IPS DF 19.7 (cell line): Measurements from ENCODE around the gene DIAPH1.

Source experiments
- DNase-seq: peaks from one replicate; pipeline ENCODE4 v3.0.0-alpha.2; 2013; ENCODE audit warnings: low read depth, low spot score

DIAPH1 gene

DNA sequence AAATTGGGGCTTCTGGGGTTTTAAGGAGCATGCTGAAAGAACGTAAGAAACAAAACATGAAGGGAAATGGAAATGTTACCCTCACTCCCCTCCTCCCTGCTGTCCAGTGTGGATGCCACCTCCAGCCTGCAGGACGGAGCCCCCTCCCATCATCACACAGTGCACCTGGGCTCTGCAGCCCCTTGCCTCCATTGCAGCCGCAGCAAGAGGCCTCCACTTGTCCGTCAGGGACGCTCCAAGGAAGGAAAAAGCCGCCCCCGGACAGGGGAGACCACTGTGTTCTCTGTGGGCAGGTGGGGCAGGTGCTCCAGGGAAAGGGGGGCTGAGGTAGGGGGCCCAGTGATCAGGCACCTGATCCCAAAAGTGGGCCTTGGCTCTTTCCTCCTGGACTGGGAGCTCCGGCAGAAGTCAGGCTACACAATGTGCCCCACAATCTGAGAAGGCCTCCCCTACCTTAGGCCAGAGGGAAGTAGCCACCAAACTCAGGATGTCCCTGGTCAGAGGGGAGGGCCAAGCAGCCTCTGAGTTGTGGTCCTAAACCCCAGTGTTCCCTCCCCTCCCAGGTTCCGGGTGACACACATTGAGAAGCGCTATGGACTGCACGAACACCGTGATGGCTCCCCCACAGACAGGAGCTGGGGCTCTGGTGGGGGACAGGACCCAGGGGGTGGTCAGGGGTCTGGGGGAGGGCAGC, 20.7 kb upstream of the DIAPH1 start:
- DNase-seq: no peak

DNA sequence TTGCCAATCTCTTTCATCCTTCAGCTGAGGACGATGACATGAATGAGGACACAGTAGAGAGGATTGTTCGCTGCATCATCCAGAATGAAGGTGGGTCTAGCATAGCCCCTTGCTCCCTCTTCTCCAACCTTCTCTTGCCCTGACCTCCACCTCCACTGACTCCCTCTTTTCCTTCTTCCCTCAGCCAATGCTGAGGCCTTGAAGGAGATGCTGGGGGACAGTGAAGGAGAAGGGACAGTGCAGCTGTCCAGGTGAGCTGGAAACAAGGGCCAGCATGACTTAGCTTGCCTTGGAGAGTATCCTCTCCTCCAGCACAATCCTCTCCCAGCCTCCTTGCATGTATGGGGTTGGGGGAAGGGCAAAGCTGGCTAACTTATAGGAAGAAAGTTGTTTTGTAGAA, 20.0 kb upstream of the DIAPH1 start:
- DNase-seq: no peak

DNA sequence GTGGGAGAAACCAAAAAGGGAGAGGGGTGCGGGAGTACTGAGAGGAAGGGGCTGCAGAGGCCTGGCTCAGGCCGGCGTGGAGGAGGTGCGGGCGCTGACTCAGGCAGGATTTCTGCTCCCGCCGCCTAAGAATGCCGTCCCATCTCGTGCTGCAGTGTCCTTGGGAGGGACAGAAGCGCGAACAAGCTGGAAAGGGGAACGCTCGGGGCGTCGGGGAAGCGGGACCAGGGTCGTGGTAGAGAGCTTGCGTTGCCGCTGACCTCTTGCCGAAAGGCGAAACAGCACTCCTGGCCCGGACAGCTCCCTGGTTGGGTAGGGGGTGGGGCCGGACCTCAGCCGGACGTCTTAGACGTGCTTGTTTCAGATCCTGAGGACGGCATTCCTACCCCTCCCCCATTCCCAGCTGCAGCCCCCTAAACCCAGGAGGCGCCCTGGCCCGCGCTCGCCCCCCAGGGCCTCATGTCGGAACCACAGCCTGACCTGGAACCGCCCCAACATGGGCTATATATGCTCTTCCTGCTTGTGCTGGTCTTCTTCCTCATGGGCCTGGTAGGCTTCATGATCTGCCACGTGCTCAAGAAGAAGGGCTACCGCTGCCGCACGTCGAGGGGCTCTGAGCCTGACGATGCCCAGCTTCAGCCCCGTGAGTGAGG, 19.1 kb upstream of the DIAPH1 start:
- no peak for DNase-seq

DNA sequence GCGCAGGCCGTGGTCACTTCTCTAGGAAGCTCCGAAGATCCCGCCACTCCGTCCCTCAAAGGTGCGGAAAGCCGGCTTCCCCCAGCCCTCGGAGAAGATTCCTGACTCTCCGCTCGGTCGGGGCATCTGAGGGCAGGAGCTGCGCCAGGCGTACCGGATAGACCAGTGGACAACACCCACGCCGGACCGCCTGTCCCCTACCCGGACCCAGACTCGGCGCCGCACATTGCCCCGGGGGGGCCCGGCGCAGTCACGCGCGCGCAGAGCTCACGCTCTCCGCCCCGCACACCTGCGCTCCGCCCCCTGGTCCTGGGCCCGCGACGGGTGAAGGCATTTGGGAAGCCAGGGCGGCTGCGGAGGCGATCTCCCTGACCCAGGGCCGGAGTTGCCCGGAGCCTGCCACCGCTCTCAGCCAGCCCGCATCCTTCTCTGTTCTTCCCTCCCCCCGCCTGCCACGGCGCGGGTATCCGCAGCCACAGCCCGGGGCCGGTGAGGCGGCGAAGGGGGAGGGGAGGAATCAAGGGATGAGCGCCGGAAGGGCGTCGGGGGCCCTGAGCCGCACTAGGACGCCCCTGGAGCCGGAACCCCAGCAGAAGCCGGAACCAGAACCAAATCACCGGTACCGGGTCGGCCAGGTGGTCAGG, 18.4 kb upstream of the DIAPH1 start:
- no peak for DNase-seq

DNA sequence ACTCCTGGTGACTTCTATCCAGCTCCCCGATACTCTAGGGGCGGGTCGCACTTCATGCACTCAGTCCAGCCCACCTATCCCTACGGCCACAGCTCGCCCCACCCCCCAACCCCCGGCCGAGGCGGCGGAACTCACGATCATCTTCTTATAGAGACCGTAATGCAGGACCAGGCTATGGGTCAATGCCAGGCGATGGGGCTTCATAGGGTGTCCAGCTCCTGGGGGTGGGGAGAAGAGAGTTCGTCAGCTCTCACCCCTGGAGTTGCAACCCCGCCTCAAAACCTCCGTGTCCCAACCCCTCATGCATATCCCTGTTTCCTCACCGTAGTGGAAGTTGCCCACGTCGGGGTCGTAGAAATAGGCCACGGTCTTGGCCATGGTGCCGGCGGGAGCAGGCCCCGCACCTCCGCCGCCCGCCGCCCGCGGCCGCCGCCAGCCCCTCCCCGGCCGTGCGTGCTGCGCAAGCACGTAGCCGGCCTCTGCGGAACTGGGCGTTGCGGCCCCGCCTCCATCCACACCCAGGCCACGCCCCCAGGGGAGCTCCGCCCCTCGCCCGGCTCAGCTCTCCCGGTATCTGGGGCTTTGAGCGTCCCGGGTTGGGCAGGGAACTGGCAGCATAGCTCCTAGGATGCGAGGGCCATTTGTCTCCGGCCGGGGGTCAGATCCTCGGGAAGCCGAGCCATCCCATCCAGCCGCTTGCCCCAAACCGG, 17.8 kb upstream of the DIAPH1 start, which contains the start of the genes HDAC3 and RELL2:
HDAC3 (minus strand) TSS at position 437 of the 710 bp plus-strand sequence; CDS start at position 378, 59 bp downstream.
RELL2 (plus strand) TSS at position 585 of the 710 bp plus-strand sequence. CDS start 1,229 bp downstream, outside the sequence.
- DNase-seq: no peak

DNA sequence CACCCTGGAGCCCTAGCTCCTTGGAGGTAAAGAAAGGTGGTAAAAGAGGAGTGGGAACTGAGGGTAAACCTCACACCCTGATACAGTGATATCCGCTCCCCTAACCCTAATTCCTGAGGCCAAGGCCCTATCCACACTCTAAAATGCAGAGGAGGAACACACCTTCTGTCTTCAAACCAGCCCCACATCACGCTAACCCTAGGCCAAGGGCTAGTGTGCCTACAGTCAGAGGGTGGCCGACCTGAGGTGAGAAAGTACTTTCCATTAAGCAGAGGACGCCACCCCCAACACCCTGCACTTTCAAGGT, 17.3 kb upstream of the DIAPH1 start:
- no peak for DNase-seq

DNA sequence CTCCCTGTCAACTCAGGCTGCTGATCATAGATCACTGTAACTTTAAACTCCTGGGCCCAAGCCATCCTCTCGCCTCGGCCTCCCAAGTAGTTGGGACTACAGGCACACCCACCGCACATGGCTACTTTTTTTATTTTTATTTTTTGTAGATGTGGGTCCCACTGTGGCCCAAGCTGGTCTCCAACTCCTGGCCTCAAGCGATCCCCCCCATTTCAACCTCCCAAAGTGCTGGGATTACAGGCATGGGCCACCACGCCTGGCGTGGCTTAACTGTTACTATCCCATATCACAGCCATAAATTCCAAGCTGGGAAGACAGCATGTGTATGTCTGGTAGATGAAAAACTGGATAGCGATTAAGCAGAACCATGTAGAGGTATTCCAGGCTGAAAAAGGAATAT, 16.8 kb upstream of the DIAPH1 start:
- no peak for DNase-seq

DNA sequence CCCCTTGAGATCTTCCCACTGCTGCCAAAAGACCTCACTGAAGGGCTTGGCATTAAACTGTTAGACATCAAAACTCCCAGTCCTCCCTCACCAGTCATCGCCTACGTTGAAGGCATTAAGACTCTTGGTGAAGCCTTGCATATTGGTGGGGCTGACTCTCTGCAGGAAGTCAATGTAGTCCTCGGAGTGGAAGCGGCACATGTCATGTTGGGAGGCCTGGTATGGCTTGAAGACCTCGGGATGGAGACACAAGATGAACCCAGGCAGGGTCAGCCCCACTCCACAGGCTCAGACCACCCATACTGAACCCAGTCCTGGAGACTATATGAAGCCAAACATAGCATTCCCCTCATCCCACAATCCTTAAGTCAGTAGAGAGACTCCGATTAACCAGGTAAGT, 15.9 kb upstream of the DIAPH1 start:
- DNase-seq: no peak

DNA sequence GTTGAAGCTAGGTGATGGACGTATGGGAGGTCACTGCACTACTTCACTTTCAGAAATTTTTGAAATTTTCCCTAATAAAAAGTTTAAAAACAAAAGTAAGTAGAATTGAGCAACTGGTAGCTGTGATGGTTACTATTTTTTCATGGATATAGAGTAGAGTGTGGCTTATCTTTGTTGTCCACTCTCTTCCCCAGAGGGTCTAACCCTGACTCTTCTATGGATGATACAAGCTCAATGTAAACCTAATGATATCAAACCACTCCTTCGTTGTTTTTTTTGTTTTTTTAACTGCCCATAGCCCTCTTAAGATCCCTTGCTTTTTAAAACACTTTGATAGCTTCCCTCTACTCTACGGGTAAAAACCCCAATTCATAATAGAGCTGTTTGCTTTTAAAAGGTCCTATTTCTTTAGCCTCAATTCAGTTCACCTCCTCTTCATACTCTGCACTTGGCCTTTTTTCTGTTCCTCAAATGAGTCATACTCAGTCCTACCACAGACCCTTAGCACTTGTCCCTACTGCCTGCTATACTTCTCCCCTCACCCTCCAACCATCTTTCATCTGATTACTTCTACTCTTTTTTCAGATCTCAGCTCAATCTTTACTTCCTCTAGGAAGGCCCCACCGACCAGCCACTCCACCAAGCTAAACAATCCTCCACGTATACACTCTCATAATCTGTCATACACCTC, 15.2 kb upstream of the DIAPH1 start:
- DNase-seq: no peak

DNA sequence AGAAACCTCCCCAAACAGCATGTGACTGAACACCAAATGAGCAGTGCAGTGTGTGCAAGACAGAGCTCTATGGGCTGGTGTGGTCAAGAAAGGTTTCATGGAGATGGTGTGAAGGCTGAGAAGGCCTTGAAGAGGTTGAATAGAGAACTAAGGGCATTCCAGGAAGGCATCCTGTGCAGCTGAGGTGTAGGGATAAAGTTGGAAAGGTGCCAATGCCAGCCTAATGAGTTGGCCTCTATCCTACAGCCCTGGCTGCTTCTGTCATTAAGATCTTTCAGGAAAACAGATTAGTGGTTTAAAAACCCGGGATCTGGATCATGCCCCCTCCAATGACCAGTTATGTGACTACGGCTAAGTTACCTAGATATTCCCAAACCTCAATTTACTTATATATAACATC, 13.8 kb upstream of the DIAPH1 start:
- no peak for DNase-seq

DNA sequence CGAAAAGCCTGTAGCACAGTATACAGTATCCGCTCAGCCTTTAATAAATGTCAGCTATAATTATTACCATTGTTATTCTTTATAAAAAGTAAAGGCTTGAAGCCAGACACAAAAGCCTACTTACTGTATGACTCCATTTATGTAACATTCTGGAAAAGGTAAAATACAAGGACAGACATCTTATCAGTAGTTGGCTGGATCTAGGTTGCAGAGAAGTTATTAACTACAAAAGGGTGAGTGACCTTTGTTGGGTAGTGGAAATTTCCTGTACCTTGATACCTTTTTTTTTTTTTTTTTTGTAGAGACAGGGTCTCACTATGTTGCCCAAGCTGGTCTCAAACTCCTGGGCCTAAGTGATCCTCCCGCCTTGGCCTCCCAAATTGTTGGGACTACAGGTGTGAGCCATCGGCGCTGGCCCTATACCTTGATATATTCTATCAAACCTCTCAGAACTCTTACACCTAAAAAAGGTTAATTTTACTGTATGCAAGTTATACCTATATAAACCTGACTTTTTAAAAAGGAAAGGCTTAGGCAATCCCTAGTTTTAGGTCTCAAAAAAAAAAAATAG, 11.9 kb upstream of the DIAPH1 start:
- no peak for DNase-seq

DNA sequence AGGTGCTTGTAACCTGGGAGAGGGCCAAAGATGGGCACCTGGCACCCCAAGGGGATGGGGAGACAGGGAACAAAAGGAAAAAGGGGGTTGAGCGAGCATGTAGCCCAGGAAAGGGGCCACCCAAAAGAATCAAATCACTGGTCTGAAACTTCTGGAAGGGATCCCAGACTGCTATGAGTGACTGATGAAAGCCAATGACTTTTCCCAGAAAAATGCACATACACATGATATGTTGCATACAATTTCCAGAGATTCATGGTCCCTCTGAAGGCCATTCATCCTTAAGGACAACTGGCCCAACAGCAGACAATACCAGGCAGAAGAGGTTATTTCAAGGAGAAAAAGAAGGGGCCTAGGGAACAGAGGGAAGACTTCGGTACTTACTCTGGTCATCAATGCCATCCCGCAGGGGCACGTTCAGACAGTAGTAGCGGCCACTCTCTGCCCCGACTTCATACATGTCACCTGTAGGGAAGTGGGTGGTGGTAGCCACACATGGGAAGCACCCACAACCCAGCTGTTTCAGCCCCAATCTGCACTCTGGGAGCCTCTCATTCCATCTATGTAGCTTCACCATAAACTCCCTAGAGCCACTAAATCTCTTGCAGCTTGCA, 9.5 kb upstream of the DIAPH1 start:
- no peak for DNase-seq

DNA sequence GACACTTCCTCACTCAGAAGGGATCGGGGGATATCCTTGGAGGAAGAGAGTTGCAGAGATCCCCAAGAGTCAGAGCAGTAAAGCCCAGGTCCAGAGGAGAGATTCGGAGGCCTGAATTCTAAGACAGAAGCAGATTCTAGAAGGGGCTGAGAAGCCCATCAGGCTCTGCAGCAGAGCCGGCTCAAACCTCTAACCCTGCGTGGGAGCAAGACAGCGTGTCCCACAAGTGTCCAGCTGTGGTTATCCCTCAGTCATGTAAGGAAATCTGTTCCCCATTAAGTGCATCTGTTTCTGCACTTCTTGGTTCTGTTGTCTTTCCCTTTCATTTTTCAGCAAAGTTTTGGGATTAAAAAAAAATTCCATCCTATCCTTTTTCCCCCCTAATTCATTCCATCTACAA, 4.8 kb upstream of the DIAPH1 start:
- DNase-seq: no peak

DNA sequence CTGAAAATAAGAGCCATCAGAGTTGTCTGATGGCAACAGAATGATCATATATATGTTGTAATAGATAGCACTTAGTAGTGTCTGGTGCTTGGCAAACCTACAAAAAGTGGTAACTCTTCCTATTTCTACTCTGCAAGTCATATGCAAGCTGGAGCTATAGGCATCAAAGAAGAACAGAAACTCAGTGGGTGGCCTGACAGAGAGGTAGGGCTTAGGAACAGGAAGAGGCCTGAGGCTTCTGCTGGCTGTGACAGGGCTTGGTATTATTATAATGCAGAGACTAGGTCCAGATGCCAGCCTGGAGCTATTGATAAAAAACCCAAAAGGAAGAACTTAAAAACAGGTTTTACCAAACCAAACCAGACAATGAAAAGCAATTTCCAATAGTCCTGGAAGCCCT, 4.4 kb upstream of the DIAPH1 start:
- no peak for DNase-seq

DNA sequence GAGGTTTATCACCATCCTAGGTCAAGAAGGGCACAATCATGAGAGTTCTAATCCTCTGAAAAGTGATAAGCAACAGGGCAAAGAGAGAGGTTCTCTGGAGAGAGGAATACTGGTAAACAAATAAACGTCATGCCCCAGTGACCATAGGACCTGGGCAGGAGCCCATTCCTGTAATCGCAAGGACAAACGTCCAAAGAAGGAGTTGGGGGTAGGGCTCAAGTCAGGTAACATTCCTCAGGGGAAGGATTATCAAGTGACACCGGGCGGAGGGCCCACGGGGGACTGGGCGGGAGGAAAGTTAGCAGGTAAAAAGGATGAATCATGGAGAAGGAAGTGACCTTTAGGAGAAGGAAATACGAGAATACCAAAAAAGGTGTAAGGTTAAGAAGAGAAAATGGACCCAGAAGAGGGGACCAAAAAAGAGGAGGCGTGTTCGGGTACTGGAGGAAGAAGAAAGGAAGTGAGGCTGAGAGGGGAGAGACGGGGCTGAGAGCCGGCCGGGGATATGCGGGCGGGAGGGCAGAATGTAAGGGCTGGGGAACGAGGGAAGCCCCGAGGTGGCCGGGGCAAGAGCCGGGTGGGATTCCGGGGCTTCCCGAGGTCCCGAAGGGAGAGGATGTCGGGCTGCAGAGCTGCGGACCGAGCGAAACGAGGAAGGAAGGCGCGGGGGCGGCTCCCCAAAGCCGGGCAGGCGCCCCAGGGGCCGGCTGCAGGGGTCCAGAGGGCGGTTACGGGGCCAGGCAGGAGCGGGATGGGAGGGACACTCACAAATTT, 583 bp downstream of the DIAPH1 start:
- DNase-seq: no peak

DNA sequence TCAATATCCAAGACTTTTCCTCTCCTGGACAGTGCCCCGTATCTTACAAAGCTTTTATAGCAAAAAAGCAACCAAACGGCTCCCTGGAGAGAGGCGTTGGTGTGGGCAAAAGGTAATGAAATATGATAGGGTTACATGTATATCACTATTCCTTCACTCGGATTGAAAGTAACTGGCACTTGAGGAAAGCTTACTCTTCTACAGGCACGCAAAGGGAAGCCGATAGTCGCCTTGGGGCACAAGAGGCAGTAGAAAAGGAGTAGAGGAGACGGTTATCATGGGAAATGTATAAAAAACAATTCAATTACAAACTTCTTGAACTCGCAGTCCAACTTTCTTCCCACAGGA, 1.1 kb downstream of the DIAPH1 start:
- DNase-seq: no peak

DNA sequence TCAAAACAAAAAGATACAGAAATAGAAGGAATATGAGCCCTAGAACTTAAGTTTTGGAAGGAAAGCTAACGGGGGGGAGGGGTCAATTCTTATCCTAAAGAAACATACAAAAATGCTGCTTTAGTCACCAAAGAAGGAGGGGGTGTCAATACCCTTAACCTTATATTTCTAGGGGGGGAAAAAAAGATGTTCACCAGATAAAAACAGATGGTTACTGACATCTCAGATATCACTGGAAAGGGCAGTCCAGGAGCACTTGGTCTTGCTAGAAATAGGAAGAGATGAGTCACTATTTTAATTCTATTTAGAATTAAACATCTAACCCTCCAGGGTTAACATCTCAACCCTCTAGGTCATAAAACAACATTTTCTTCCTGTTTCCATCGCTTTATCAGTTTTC, 1.7 kb downstream of the DIAPH1 start:
- DNase-seq: no peak

DNA sequence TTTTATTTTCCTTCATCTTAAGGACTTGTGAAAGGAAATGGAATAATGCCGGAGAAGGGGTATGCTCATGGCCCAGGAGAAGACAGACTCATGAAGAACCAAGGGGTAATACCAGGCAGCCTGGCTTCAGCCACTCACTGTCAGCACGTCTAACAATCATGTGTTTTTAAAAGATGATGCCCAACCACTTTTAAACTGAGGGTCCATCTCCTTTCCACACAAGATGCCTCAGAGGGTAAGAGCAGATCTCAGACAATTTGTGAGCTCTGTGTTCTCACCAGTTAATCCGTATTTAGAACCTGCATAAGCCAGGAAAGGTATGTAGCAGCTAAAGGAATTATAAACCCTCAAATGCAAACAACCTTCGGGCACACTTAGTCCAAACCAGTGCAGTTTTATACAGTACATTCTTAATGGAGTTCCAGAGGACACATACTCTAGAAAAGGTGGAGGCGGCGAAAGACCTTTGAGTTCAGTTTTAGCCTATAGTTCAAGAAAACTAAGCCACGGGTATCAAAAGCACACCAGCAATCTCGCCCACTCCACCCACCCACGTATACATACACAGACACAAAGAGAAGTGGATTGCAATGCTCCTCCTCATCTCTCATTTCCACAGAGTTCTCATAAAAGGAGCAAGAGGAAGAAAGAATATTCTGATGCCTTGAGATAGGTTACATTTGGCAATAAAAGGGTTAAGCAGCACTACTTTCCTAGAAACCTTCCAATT, 2.6 kb downstream of the DIAPH1 start:
- no peak for DNase-seq

DNA sequence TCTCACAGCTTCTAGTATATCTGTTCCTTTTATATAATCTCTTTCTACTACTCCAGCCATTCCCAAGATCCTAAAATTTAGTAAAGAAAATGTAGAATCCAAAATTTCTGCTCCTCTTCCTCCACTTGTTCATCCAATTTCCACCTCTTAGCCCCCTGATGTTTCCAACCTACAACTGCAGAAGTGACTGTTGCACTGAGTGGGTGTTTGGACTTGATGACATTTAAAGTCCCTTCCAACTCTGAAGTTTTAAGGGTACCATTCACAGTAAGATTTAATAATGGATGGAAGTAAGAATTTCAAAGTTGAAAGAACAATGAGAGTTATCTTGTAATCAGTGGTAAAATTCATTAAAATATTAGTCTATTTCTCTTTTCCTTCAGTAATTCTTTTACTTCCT, 5.5 kb downstream of the DIAPH1 start:
- DNase-seq: no peak

DNA sequence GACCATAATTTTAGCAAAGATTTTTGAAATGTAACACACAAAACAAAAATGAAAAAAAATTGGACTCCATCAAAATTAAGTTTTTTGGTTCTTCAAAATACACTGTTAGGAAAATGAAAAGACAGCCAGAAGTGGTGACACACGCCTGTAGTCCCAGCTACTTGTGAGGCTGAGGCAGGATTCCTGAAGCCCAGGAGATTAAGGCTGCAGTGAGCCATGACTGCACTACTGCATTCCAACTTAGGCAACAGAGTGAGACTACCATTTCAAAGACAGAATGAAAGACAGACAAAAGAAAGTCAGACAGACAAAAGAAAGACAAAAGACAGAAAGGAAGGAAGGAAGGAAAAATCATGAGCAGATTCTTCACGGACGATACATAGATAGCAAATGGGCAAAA, 7.5 kb downstream of the DIAPH1 start:
- no peak for DNase-seq
